ENCODE data around the gene TMPRSS9. TPM values are rescaled to one million over a fixed set of nuclear protein-coding genes. Genes with fewer than 3 reads are reported as not detected.

The TMPRSS9 gene
- total RNA-seq, 1 experiment from 2014 or later, result 0.57 TPM

- TF ChIP-seq IRF1 (CRISPR knock-in tag; IDR thresholded peaks at IDR 0.05), result no peak
Observed at GRCh38 chr19:2474232-2475017, 114.4 kb downstream of the TMPRSS9 start (continued).

GRCh38 chr19:2475018-2475701 lies 115.1 kb downstream of the TMPRSS9 start:
- Mint-ChIP-seq H3K36me3 (no peaks in the 10 kb centered on the region), H3K27ac (no peak overlapping the region), H3K9me3 (no peaks in the 10 kb centered on the region), H3K27me3 (ENCODE audit: low read depth) (peaks cover 42% of the 10 kb centered on the region), H3K4me1 (peaks cover 24% of the 10 kb centered on the region), H3K4me3 (peak overlapping the region; percentile 93)
- POLR2A ChIA-PET, result interaction anchor here (0.7 to 5.0 kb wide), 25 partner anchors 11 to 425 kb away, joined by 3 to 83 read pairs (median 8); partner anchors contain the start of genes LMNB2, TIMM13 and ZNF57
- peak; percentile 100 for TF ChIP-seq GTF2I (CRISPR knock-in tag; conservative IDR thresholded peaks at IDR 0.05)
- no peak for TF ChIP-seq PRDM15 (CRISPR knock-in tag; IDR thresholded peaks at IDR 0.05)
- no peak for TF ChIP-seq ATF1 (CRISPR knock-in tag; IDR thresholded peaks at IDR 0.05)
- 0 out of 2 replicates have a peak, but pooled peaks have one; percentile 4 for TF ChIP-seq ZNF121 (CRISPR knock-in tag; IDR thresholded peaks at IDR 0.05)
- CTCF ChIA-PET, result interaction anchor here (0.5 to 6.0 kb wide), 20 partner anchors 13 to 314 kb away, joined by 3 to 114 read pairs (median 5); partner anchors contain the start of gene LMNB2
- DNase-seq (ENCODE audit: low spot score), result peak; percentile 55
- ATAC-seq, result no peak; the same call in 1 of the 2 replicates

Small RNA genes within 50 kb of the gene (microRNA-seq; reads per million reads assigned to microRNA genes)
- 2.1 reads per million for gene MIR7108 (ENCODE audit: borderline number of aligned reads)

Other genes with a start within 250 kb of the TMPRSS9 start
- 160 to 190 TPM (median 163 TPM) in 3 replicates for gene AP3D1, start 208.7 kb upstream of the TMPRSS9 start, total RNA-seq (2021)
- gene DOT1L, start 196.3 kb upstream of the TMPRSS9 start, total RNA-seq (2021), result 99.2 to 111 TPM (median 103 TPM) in 3 replicates
- 164 to 189 TPM (median 167 TPM) in 3 replicates for gene PLEKHJ1, start 123.9 kb upstream of the TMPRSS9 start, total RNA-seq (2021)
- 167 to 184 TPM (median 169 TPM) in 3 replicates for gene SF3A2, start 123.4 kb upstream of the TMPRSS9 start, total RNA-seq (2021)
- 4.7 to 11.2 TPM (median 5.2 TPM) in 3 replicates for gene AMH, start 110.9 kb upstream of the TMPRSS9 start, total RNA-seq (2021)
- 0.33 to 1.4 TPM (median 0.73 TPM) in 3 replicates for gene JSRP1, start 103.8 kb upstream of the TMPRSS9 start, total RNA-seq (2021)
- not detected in 3 replicates for gene PEAK3, start 78.1 kb upstream of the TMPRSS9 start, total RNA-seq (2021)
- gene LINGO3, start 52.1 kb upstream of the TMPRSS9 start, total RNA-seq (2021), result 2.0 to 2.9 TPM (median 2.8 TPM) in 3 replicates
- 245 to 250 TPM (median 248 TPM) in 3 replicates for gene LSM7, start 31.7 kb upstream of the TMPRSS9 start, total RNA-seq (2021)
- 94.6 to 117 TPM (median 95.8 TPM) in 3 replicates for gene SPPL2B, start 31.6 kb upstream of the TMPRSS9 start, total RNA-seq (2021)
- gene TIMM13, start 67.3 kb downstream of the TMPRSS9 start, total RNA-seq (2021), result 296 to 342 TPM (median 309 TPM) in 3 replicates
- gene LMNB2, start 96.7 kb downstream of the TMPRSS9 start, total RNA-seq (2021), result 204 to 216 TPM (median 212 TPM) in 3 replicates
- gene GADD45B, start 115.9 kb downstream of the TMPRSS9 start, total RNA-seq (2021), result 17.9 to 27.5 TPM (median 23.2 TPM) in 3 replicates

Measured in WTC11 (cell line).